HepG2 (cell line): ENCODE data around the gene ANXA9. TPM values are rescaled to one million over a fixed set of nuclear protein-coding genes. Genes with fewer than 3 reads are reported as not detected.

Experiments
- ADNP ChIP-seq: sonication (generic); formaldehyde crosslinking; IDR thresholded peaks from 2 replicates; pipeline ENCODE4 v1.4.0; 2020; ENCODE audit warnings: missing genetic modification reagents
- ASH2L ChIP-seq: fragments of 300-600, 200-600 bp; sonication (generic); IDR thresholded peaks from 2 replicates; pipeline ENCODE4 v1.7.0; 2017; ENCODE audit warnings: low read depth, mild to moderate bottlenecking, moderate library complexity, mixed read lengths, low read length; ENCODE audit not compliant: insufficient read length
- GABPB1 ChIP-seq: IDR thresholded peaks from 2 replicates; pipeline ENCODE4 v1.6.1; 2016; ENCODE audit warnings: mild to moderate bottlenecking, missing genetic modification reagents, moderate library complexity, missing compliant biosample characterization
- JUNB ChIP-seq: sonication (generic); formaldehyde crosslinking; IDR thresholded peaks from 2 replicates; pipeline ENCODE4 v1.8.0; 2022; ENCODE audit warnings: missing genetic modification reagents, mild to moderate bottlenecking, borderline replicate concordance
- RXRA ChIP-seq: sonication (generic); formaldehyde crosslinking; IDR thresholded peaks from 2 replicates; pipeline ENCODE4 v1.5.1; 2020; ENCODE audit warnings: missing genetic modification reagents
- SIX1 ChIP-seq: sonication (generic); formaldehyde crosslinking; IDR thresholded peaks from 2 replicates; pipeline ENCODE4 v1.4.0; 2020; ENCODE audit warnings: missing genetic modification reagents, borderline replicate concordance
- YY1 ChIP-seq: IDR thresholded peaks from 2 replicates; pipeline ENCODE4 v1.6.1; 2011; ENCODE audit warnings: low read length, low read depth, moderate library complexity, mild to moderate bottlenecking; ENCODE audit not compliant: insufficient read depth, insufficient replicate concordance
- ZBTB2 ChIP-seq: sonication (generic); formaldehyde crosslinking; IDR thresholded peaks from 2 replicates; pipeline ENCODE4 v1.8.0; 2022; ENCODE audit warnings: low read depth, missing genetic modification reagents
- ZBTB44 ChIP-seq: sonication (generic); formaldehyde crosslinking; IDR thresholded peaks from 2 replicates; pipeline ENCODE4 v1.4.0; 2020; ENCODE audit warnings: missing genetic modification reagents
- ZKSCAN5 ChIP-seq: sonication (generic); formaldehyde crosslinking; IDR thresholded peaks from 2 replicates; pipeline ENCODE4 v1.5.1; 2020; ENCODE audit warnings: mild to moderate bottlenecking, missing genetic modification reagents
- ZNF326 ChIP-seq: sonication (generic); formaldehyde crosslinking; IDR thresholded peaks from 2 replicates; pipeline ENCODE4 v1.4.0; 2020; ENCODE audit warnings: missing genetic modification reagents, borderline replicate concordance
- ZNF382 ChIP-seq: sonication (generic); formaldehyde crosslinking; IDR thresholded peaks from 2 replicates; pipeline ENCODE4 v1.5.0; 2020; ENCODE audit warnings: missing genetic modification reagents, mild to moderate bottlenecking, borderline replicate concordance
- ZNF547 ChIP-seq: sonication (generic); formaldehyde crosslinking; IDR thresholded peaks from 2 replicates; pipeline ENCODE4 v1.5.1; 2020; ENCODE audit warnings: mild to moderate bottlenecking, missing genetic modification reagents
- ZNF703 ChIP-seq: sonication (generic); formaldehyde crosslinking; IDR thresholded peaks from 2 replicates; pipeline ENCODE4 v1.5.1; 2020; ENCODE audit warnings: missing genetic modification reagents, mild to moderate bottlenecking, moderate library complexity, borderline replicate concordance
- ZNF713 ChIP-seq: sonication (generic); formaldehyde crosslinking; IDR thresholded peaks from 2 replicates; pipeline ENCODE4 v1.4.0; 2020; ENCODE audit warnings: mild to moderate bottlenecking, missing genetic modification reagents
- ZNF761 ChIP-seq: sonication (generic); formaldehyde crosslinking; conservative IDR thresholded peaks from 2 replicates; pipeline ENCODE4 v1.4.0; 2020; ENCODE audit warnings: mild to moderate bottlenecking, missing genetic modification reagents
- polyA plus RNA-seq, 8 experiments: library from polyadenylated mRNA; depleted of rRNA in 3 of 8; stranded (reverse) in 7 of 8; unstranded in 1 of 8; fragments of >200 nt; fragmentation: Illumina TruSeq in 4 of 8; extraction: Trizol in 4 of 8; gene quantifications; 2 replicates each; pipeline versions ENCODE4 v1.2.1 to v1.2.3, GENCODE V29; 2011 to 2016; ENCODE audit warnings: low read depth in 4 of 8, missing spikeins in 1 of 8, mixed read lengths in 1 of 8; ENCODE audit not compliant: insufficient read depth in 1 of 8
- total RNA-seq, 5 experiments: library from RNA; depleted of rRNA; stranded (reverse); fragments of >200 nt; fragmentation: Illumina TruSeq; extraction: Trizol; gene quantifications; 2 replicates each; pipeline ENCODE4 v1.2.3, GENCODE V29; 2016; ENCODE audit warnings: low read depth in 1 of 5
- TF ChIP-seq, protein P1 (sequence below), 2 experiments: sonication (generic) in 1 of 2; formaldehyde crosslinking in 1 of 2; IDR thresholded peaks; 2 replicates each; pipeline versions ENCODE4 v1.6.1 to v1.9.0; 2014 to 2022; ENCODE audit warnings: antibody characterized with exemption in 1 of 2, borderline replicate concordance in 1 of 2, inconsistent platforms in 1 of 2, low read depth in 1 of 2, missing genetic modification reagents in 1 of 2
- TF ChIP-seq, protein P2 (sequence below): sonication (generic); formaldehyde crosslinking; IDR thresholded peaks from 2 replicates; pipeline ENCODE4 v1.8.0; 2022; ENCODE audit warnings: mild to moderate bottlenecking, missing genetic modification reagents

The ANXA9 gene
- total and polyA plus RNA-seq, 2 of the 13 experiments (the other 11 are each of a cell fraction or from before 2014, with no cell fraction given) = 13.3 to 23.9 TPM

DNA sequence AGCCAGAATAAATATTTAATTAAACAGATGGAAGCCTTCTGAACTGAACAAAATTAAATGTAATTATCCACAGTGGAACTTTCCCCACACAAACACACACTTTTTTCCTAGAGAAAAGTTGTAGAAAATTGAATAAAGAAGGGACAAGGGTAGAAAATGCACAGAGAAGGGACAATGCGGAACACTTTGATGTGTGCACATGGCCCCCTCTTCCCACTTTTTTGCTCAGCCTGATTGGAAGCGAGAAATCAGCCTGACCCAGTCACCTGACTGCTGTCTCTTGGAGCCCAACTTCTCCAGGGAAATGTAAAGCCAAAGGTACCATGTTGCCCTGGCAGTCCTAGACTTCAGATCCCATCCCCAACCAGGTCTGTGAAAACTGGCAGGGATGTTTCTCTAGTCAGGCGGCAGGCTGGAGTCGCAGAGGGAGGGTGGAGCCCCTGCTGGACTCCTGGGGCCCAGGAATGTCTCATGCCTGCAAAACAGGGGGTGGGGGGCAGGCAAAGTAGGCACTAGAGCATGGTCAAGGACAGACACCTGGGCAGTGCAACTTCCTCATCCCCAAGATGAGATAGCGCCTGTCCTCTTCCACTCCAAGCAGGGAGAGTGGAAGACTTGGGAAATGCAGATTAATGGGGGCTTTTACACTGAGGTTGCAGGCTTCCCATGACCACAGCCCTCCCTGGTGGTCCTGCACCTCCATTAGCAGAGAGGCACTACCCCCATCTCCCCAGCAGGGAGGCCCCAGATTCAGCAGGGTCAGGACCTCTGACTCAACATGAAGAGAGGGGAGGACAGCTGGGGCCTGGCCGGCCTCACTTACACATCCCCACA lies 10.3 kb upstream of the ANXA9 start (continued):
- TF ChIP-seq ZBTB2 (CRISPR knock-in tag) (no peak), ZBTB44 (CRISPR knock-in tag) (no peak), JUNB (no peak; the same call in 1 of the 2 replicates), GABPB1 (CRISPR knock-in tag) (no peak), ZNF382 (CRISPR knock-in tag) (no peak), ZNF703 (CRISPR knock-in tag) (peak; percentile 66; the same call in 1 of the 2 replicates), SIX1 (no peak), RXRA (CRISPR knock-in tag) (no peak; the same call in 1 of the 2 replicates), ADNP (no peak), ZNF547 (CRISPR knock-in tag) (0 out of 2 replicates have a peak, but pooled peaks have one; percentile 13), YY1 (peak; percentile 26), ZNF713 (CRISPR knock-in tag) (no peak), ZKSCAN5 (no peak), ASH2L (peak; percentile 92), ZNF761 (CRISPR knock-in tag) (no peak), ZNF326 (CRISPR knock-in tag) (no peak)
- TF ChIP-seq, protein P1, sequence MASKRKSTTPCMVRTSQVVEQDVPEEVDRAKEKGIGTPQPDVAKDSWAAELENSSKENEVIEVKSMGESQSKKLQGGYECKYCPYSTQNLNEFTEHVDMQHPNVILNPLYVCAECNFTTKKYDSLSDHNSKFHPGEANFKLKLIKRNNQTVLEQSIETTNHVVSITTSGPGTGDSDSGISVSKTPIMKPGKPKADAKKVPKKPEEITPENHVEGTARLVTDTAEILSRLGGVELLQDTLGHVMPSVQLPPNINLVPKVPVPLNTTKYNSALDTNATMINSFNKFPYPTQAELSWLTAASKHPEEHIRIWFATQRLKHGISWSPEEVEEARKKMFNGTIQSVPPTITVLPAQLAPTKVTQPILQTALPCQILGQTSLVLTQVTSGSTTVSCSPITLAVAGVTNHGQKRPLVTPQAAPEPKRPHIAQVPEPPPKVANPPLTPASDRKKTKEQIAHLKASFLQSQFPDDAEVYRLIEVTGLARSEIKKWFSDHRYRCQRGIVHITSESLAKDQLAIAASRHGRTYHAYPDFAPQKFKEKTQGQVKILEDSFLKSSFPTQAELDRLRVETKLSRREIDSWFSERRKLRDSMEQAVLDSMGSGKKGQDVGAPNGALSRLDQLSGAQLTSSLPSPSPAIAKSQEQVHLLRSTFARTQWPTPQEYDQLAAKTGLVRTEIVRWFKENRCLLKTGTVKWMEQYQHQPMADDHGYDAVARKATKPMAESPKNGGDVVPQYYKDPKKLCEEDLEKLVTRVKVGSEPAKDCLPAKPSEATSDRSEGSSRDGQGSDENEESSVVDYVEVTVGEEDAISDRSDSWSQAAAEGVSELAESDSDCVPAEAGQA (IDR thresholded peaks at IDR 0.05; ENCODE audit: low read depth) = no peak
- TF ChIP-seq, protein P1 (CRISPR knock-in tag; IDR thresholded peaks at IDR 0.05; ENCODE audit: borderline replicate concordance) = no peak
- TF ChIP-seq, protein P2, sequence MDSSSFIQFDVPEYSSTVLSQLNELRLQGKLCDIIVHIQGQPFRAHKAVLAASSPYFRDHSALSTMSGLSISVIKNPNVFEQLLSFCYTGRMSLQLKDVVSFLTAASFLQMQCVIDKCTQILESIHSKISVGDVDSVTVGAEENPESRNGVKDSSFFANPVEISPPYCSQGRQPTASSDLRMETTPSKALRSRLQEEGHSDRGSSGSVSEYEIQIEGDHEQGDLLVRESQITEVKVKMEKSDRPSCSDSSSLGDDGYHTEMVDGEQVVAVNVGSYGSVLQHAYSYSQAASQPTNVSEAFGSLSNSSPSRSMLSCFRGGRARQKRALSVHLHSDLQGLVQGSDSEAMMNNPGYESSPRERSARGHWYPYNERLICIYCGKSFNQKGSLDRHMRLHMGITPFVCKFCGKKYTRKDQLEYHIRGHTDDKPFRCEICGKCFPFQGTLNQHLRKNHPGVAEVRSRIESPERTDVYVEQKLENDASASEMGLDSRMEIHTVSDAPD (CRISPR knock-in tag) = no peak
